Activated B cell treated with CpG ODN at 0.5 μM for 24 hours (primary cell): ENCODE measurements around the gene UGT1A4. TPM values are rescaled to one million over a fixed set of nuclear protein-coding genes. Genes with fewer than 3 reads are reported as not detected.
"Not testable (repeated sequence)": the region's sequence is repeated elsewhere in the genome, so short reads cannot be mapped to it uniquely, and the experiment has no call there.

ENCODE experiments used
- ATAC-seq: fragments of 200-7000 bp; cut with Tn5 transposase; one replicate; pipeline ENCODE4 v1.10.0; 2021; ENCODE audit warnings: low read depth, mild to moderate bottlenecking, moderate library complexity
- CTCF ChIA-PET: fragments of 350-600 bp; sonication (Branson Sonifier 250); formaldehyde crosslinking; loops from one replicate; lab custom pipeline; 2021; ENCODE audit warnings: antibody characterized with exemption; lab: Charles Lee
- POLR2A ChIA-PET: fragments of 350-600 bp; sonication (Branson Sonifier 250); formaldehyde crosslinking; loops from one replicate; lab custom pipeline; 2021; ENCODE audit warnings: antibody characterized with exemption; lab: Charles Lee
- DNase-seq: peaks from one replicate; pipeline ENCODE4 v3.0.0; 2022
- H3K27ac Mint-ChIP-seq: one replicate; pipeline ENCODE4 v1.8.0; 2020; ENCODE audit warnings: mixed read lengths
- H3K27me3 Mint-ChIP-seq: one replicate; pipeline ENCODE4 v1.8.0; 2021; ENCODE audit warnings: mixed read lengths
- H3K36me3 Mint-ChIP-seq: one replicate; pipeline ENCODE4 v1.8.0; 2021; ENCODE audit warnings: low read depth, mixed read lengths
- H3K4me1 Mint-ChIP-seq: one replicate; pipeline ENCODE4 v1.8.0; 2021; ENCODE audit warnings: mixed read lengths
- H3K4me3 Mint-ChIP-seq: one replicate; pipeline ENCODE4 v1.8.0; 2020; ENCODE audit warnings: mild to moderate bottlenecking, mixed read lengths
- H3K9me3 Mint-ChIP-seq: one replicate; pipeline ENCODE4 v1.8.0; 2020; ENCODE audit warnings: mixed read lengths
- CTCF ChIP-seq: fragments of 200-600 bp; IDR thresholded peaks from one replicate; pipeline ENCODE4 v1.8.0; 2022; ENCODE audit warnings: antibody characterized with exemption, mild to moderate bottlenecking
- intact Hi-C: fragments of 100-400 bp; cut with micrococcal nuclease; formaldehyde crosslinking; loops from one replicate; pipeline ENCODE4 v1.15.1; 2024
- total RNA-seq: library from RNA; stranded (reverse); gene quantifications from 2 replicates; pipeline ENCODE4 v1.2.3, GENCODE V29; 2022

The UGT1A4 gene
- total RNA-seq, 1 donor from 2014 or later = not detected

GRCh38 chr2:233747283-233747544 lies 28.7 kb downstream of the UGT1A4 start:
- ChIA-PET POLR2A (no interaction called here), CTCF (no interaction called here)
- intact Hi-C loops = no loop called here
- H3K9me3 Mint-ChIP-seq = peaks cover 7% of the 10 kb centered on the region
- H3K27me3 Mint-ChIP-seq = peaks cover 19% of the 10 kb centered on the region
- no peaks in the 10 kb centered on the region for H3K36me3 Mint-ChIP-seq
- TF ChIP-seq CTCF = no peak
- ATAC-seq = no peak
- H3K4me3 Mint-ChIP-seq = no peak overlapping the region
- no peak for DNase-seq
- H3K27ac Mint-ChIP-seq = no peak overlapping the region
- H3K4me1 Mint-ChIP-seq = no peaks in the 10 kb centered on the region

GRCh38 chr2:233750689-233751088 lies 32.2 kb downstream of the UGT1A4 start:
- DNase-seq, ATAC-seq, H3K9me3 Mint-ChIP-seq, CTCF ChIA-PET, intact Hi-C loops, POLR2A ChIA-PET, H3K4me1 Mint-ChIP-seq, H3K4me3 Mint-ChIP-seq, H3K27ac Mint-ChIP-seq, H3K36me3 Mint-ChIP-seq: not testable (repeated sequence)
- peaks cover 26% of the 10 kb centered on the region for H3K27me3 Mint-ChIP-seq

GRCh38 chr2:233751212-233752009 lies 32.9 kb downstream of the UGT1A4 start:
- DNase-seq, ATAC-seq, H3K36me3 Mint-ChIP-seq, H3K4me1 Mint-ChIP-seq, H3K27ac Mint-ChIP-seq, intact Hi-C loops, H3K9me3 Mint-ChIP-seq, CTCF ChIA-PET, H3K4me3 Mint-ChIP-seq: not testable (repeated sequence)
- POLR2A ChIA-PET = interaction anchor here (0.5 kb wide), 1 partner anchor 293 kb away, joined by 5 read pairs; no protein-coding TSS in a partner anchor
- H3K27me3 Mint-ChIP-seq = peaks cover 27% of the 10 kb centered on the region

- Mint-ChIP-seq H3K27ac (no peak overlapping the region), H3K4me3 (no peak overlapping the region), H3K36me3 (no peaks in the 10 kb centered on the region), H3K4me1 (no peaks in the 10 kb centered on the region), H3K9me3 (peaks cover 7% of the 10 kb centered on the region), H3K27me3 (peaks cover 21% of the 10 kb centered on the region)
- TF ChIP-seq CTCF = no peak
- no peak for ATAC-seq
- DNase-seq = no peak
- intact Hi-C loops = no loop called here
- CTCF ChIA-PET = no interaction called here
- POLR2A ChIA-PET = no interaction called here
These were observed 36.5 kb downstream of the UGT1A4 start for GRCh38 chr2:233754872-233755611.

GRCh38 chr2:233756429-233757081 lies 38.0 kb downstream of the UGT1A4 start:
- ATAC-seq (no peak), DNase-seq (no peak)
- Mint-ChIP-seq H3K27ac (no peak overlapping the region), H3K9me3 (peaks cover 4% of the 10 kb centered on the region), H3K4me3 (no peak overlapping the region), H3K4me1 (no peaks in the 10 kb centered on the region), H3K36me3 (no peaks in the 10 kb centered on the region), H3K27me3 (peaks cover 22% of the 10 kb centered on the region)
- no peak for TF ChIP-seq CTCF
- intact Hi-C loops = no loop called here
- ChIA-PET POLR2A (no interaction called here), CTCF (no interaction called here)

- Mint-ChIP-seq H3K9me3 (no peaks in the 10 kb centered on the region), H3K27me3 (peaks cover 22% of the 10 kb centered on the region), H3K4me1 (no peaks in the 10 kb centered on the region), H3K4me3 (no peak overlapping the region), H3K27ac (no peak overlapping the region), H3K36me3 (no peaks in the 10 kb centered on the region)
- TF ChIP-seq CTCF = no peak
- intact Hi-C loops = no loop called here
- CTCF ChIA-PET = no interaction called here
- DNase-seq (no peak), ATAC-seq (no peak)
- POLR2A ChIA-PET = no interaction called here
These were observed 39.6 kb downstream of the UGT1A4 start for GRCh38 chr2:233758141-233758540.
